Neural crest cell (in vitro differentiated cells): Measurements from ENCODE around the gene ZNF516. TPM values are rescaled to one million over a fixed set of nuclear protein-coding genes. Genes with fewer than 3 reads are reported as not detected.
A peak's percentile ranks its signal among the peaks of the same experiment; 100 is the strongest.

Experiments
- DNase-seq: peaks from one replicate; pipeline ENCODE4 v3.0.0; 2021; ENCODE audit warnings: low read depth, mixed read lengths, low spot score
- H3K27ac Mint-ChIP-seq: one replicate; pipeline ENCODE4 v1.8.0; 2021; ENCODE audit warnings: mild to moderate bottlenecking, mixed read lengths; ENCODE audit not compliant: unreplicated experiment
- H3K27me3 Mint-ChIP-seq: 2 replicates; pipeline ENCODE4 v1.8.0; 2021; ENCODE audit warnings: low read depth, mild to moderate bottlenecking, mixed read lengths
- H3K36me3 Mint-ChIP-seq: 2 replicates; pipeline ENCODE4 v1.8.0; 2021; ENCODE audit warnings: low read depth, mild to moderate bottlenecking, mixed read lengths
- H3K4me1 Mint-ChIP-seq: 2 replicates; pipeline ENCODE4 v1.8.0; 2021; ENCODE audit warnings: mixed read lengths
- H3K4me3 Mint-ChIP-seq: one replicate; pipeline ENCODE4 v1.8.0; 2021; ENCODE audit warnings: mild to moderate bottlenecking, mixed read lengths
- H3K9me3 Mint-ChIP-seq: 2 replicates; pipeline ENCODE4 v1.8.0; 2021; ENCODE audit warnings: mixed read lengths
- total RNA-seq: library from RNA; stranded (reverse); gene quantifications from 2 replicates; pipeline ENCODE4 v1.2.1, GENCODE V29; 2021
- TF ChIP-seq, protein P1 (sequence below): fragments of 200-600 bp; sonication (generic); conservative IDR thresholded peaks from 2 replicates; pipeline ENCODE4 v1.5.0; 2021; ENCODE audit warnings: antibody characterized with exemption, mild to moderate bottlenecking

The ZNF516 gene
- total RNA-seq, 1 donor from 2014 or later = 91.2 TPM

- Mint-ChIP-seq H3K27me3 (no peaks in the 10 kb centered on the region), H3K4me1 (peaks cover 56% of the 10 kb centered on the region), H3K27ac (no peak overlapping the region), H3K36me3 (peaks cover 4% of the 10 kb centered on the region), H3K4me3 (peak overlapping the region; percentile 21), H3K9me3 (no peaks in the 10 kb centered on the region)
- no peak for DNase-seq
- TF ChIP-seq, protein P1, sequence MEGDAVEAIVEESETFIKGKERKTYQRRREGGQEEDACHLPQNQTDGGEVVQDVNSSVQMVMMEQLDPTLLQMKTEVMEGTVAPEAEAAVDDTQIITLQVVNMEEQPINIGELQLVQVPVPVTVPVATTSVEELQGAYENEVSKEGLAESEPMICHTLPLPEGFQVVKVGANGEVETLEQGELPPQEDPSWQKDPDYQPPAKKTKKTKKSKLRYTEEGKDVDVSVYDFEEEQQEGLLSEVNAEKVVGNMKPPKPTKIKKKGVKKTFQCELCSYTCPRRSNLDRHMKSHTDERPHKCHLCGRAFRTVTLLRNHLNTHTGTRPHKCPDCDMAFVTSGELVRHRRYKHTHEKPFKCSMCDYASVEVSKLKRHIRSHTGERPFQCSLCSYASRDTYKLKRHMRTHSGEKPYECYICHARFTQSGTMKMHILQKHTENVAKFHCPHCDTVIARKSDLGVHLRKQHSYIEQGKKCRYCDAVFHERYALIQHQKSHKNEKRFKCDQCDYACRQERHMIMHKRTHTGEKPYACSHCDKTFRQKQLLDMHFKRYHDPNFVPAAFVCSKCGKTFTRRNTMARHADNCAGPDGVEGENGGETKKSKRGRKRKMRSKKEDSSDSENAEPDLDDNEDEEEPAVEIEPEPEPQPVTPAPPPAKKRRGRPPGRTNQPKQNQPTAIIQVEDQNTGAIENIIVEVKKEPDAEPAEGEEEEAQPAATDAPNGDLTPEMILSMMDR = no peak
Observed at GRCh38 chr18:76443519-76444445, 51.3 kb downstream of the ZNF516 start.

- H3K27me3 Mint-ChIP-seq = no peaks in the 10 kb centered on the region
- no peaks in the 10 kb centered on the region for H3K9me3 Mint-ChIP-seq
- DNase-seq = no peak
- peaks cover 52% of the 10 kb centered on the region for H3K4me1 Mint-ChIP-seq
- peaks cover 4% of the 10 kb centered on the region for H3K36me3 Mint-ChIP-seq
- TF ChIP-seq, protein P1 = no peak
- H3K4me3 Mint-ChIP-seq = no peak overlapping the region
- H3K27ac Mint-ChIP-seq = no peak overlapping the region
Observed at GRCh38 chr18:76442413-76443171, 52.5 kb downstream of the ZNF516 start.

DNA sequence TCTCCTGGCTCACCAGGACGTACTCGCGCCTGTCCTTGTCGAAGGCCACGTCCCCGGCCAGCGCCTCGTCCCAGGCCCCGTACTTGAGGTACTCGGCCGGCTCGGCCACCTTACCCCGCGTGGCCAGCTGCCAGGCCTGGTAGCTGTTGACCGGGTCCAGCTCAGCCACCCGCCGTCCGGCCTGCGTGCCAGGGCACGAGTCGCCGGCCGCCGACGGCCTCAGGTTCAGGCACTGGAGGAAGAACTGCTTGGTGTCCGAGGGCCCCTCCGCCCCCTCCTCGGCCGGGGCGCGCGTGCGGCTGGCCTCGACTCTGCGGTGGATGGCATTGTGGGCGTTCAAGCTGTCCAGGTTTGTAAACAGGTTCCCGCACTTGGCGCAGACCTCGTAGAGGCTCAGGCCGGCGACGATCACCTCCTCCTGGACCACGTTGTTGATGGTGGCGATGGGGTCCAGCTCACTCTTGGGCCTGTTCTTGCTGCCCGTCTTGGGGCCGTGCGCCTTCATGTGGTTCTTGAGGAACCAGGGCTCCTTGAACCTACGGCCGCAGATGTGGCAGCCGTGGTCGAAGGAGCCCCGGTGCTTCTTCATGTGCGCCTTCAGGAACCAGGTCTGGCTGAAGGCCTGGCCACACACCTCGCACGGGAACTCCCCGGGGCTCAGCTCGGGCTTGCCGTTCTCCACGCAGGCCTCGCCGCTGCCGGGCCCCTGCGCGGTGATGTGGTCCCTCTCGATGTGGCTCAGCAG is 53.2 kb downstream of the ZNF516 start:
- TF ChIP-seq, protein P1 = no peak
- no peaks in the 10 kb centered on the region for H3K27me3 Mint-ChIP-seq
- H3K27ac Mint-ChIP-seq = no peak overlapping the region
- peaks cover 6% of the 10 kb centered on the region for H3K36me3 Mint-ChIP-seq
- DNase-seq = no peak
- no peak overlapping the region for H3K4me3 Mint-ChIP-seq
- H3K4me1 Mint-ChIP-seq = peaks cover 52% of the 10 kb centered on the region
- no peaks in the 10 kb centered on the region for H3K9me3 Mint-ChIP-seq

GRCh38 chr18:76441002-76441667 is 53.9 kb downstream of the ZNF516 start:
- no peaks in the 10 kb centered on the region for H3K27me3 Mint-ChIP-seq
- peaks cover 6% of the 10 kb centered on the region for H3K36me3 Mint-ChIP-seq
- no peak for DNase-seq
- no peaks in the 10 kb centered on the region for H3K9me3 Mint-ChIP-seq
- no peak overlapping the region for H3K27ac Mint-ChIP-seq
- TF ChIP-seq, protein P1 = no peak
- H3K4me3 Mint-ChIP-seq = no peak overlapping the region
- peaks cover 45% of the 10 kb centered on the region for H3K4me1 Mint-ChIP-seq

- Mint-ChIP-seq H3K36me3 (peaks cover 20% of the 10 kb centered on the region), H3K9me3 (no peaks in the 10 kb centered on the region), H3K27ac (no peak overlapping the region), H3K4me3 (no peak overlapping the region), H3K27me3 (no peaks in the 10 kb centered on the region), H3K4me1 (peaks cover 29% of the 10 kb centered on the region)
- DNase-seq = no peak
- TF ChIP-seq, protein P1 = no peak
Observed at GRCh38 chr18:76437910-76438309, 57.1 kb downstream of the ZNF516 start.
